Erythroblast (primary cell): ENCODE measurements around the gene C19orf47.

Experiments used
- GATA1 ChIP-seq: IDR thresholded peaks from 2 replicates; pipeline ENCODE4 v1.6.1; 2011; ENCODE audit warnings: low read depth, mild to moderate bottlenecking, control low read depth, low read length, moderate library complexity
- POLR2A ChIP-seq: IDR thresholded peaks from 2 replicates; pipeline ENCODE4 v1.6.1; 2011; ENCODE audit warnings: mild to moderate bottlenecking, low read length

GRCh38 chr19:40355975-40356680 lies 7.9 kb upstream of the C19orf47 start:
- no peak for TF ChIP-seq POLR2A
- no peak for TF ChIP-seq GATA1
